NCI-H1436 treated with DMSO at 0.1 percent for 48 hours (cell line): ENCODE results near the gene CDC42BPG.
A peak's percentile ranks its signal among the peaks of the same experiment; 100 is the strongest.

Experiments used
- DNase-seq: peaks from one replicate; lab custom pipeline; 2025; lab: John Stamatoyannopoulos, UW

Gene CDC42BPG

GRCh38 chr11:64790205-64791095, 54.0 kb downstream of the CDC42BPG start:
- no peak for DNase-seq

- DNase-seq, result no peak
Observed at GRCh38 chr11:64789331-64790204, 54.9 kb downstream of the CDC42BPG start.

- DNase-seq, result no peak
Observed at GRCh38 chr11:64788321-64789215, 55.9 kb downstream of the CDC42BPG start.

- no peak for DNase-seq
Observed at GRCh38 chr11:64787526-64788320, 56.7 kb downstream of the CDC42BPG start.

- no peak for DNase-seq
Observed at GRCh38 chr11:64786308-64786707, 58.1 kb downstream of the CDC42BPG start.

GRCh38 chr11:64784813-64785581, 59.5 kb downstream of the CDC42BPG start:
- DNase-seq, result no peak

- DNase-seq, result peak; percentile 98
Observed at GRCh38 chr11:64778473-64779298, 65.8 kb downstream of the CDC42BPG start, which contains the start of gene SF1. TSS of gene SF1 (minus strand) at chr11:64778542. CDS start at chr11:64778392, 150 bp downstream.

- no peak for DNase-seq
Observed at GRCh38 chr11:64778223-64778472, 66.3 kb downstream of the CDC42BPG start.

GRCh38 chr11:64777449-64778222, 66.8 kb downstream of the CDC42BPG start:
- no peak for DNase-seq

- DNase-seq, result no peak
Observed at GRCh38 chr11:64776875-64777274, 67.6 kb downstream of the CDC42BPG start.

GRCh38 chr11:64776425-64776824, 68.0 kb downstream of the CDC42BPG start:
- no peak for DNase-seq

- DNase-seq, result no peak
Observed at GRCh38 chr11:64774144-64774543, 70.3 kb downstream of the CDC42BPG start.
